ENCODE results near the gene SHISAL2A.
A peak's percentile ranks its signal among the peaks of the same experiment; 100 is the strongest.

The SHISAL2A gene

GRCh38 chr1:52632732-52633290, at the start of gene SHISAL2A:
TSS of gene SHISAL2A (plus strand) at chr1:52633168. CDS start at chr1:52633494, 326 bp downstream.
- peak; percentile 50 for DNase-seq

- DNase-seq = no peak
These were observed 47.5 kb upstream of the SHISAL2A start for GRCh38 chr1:52585474-52585873.

- no peak for DNase-seq
These were observed 44.9 kb upstream of the SHISAL2A start for GRCh38 chr1:52588027-52588426.

- DNase-seq = no peak
These were observed 44.4 kb upstream of the SHISAL2A start for GRCh38 chr1:52588535-52588934.

GRCh38 chr1:52590266-52590665, 42.7 kb upstream of the SHISAL2A start:
- DNase-seq = no peak

GRCh38 chr1:52592637-52593323, 40.2 kb upstream of the SHISAL2A start:
- DNase-seq = no peak

GRCh38 chr1:52593495-52593894, 39.5 kb upstream of the SHISAL2A start:
- no peak for DNase-seq

GRCh38 chr1:52595061-52595460, 37.9 kb upstream of the SHISAL2A start:
- no peak for DNase-seq

GRCh38 chr1:52597912-52598311, 35.1 kb upstream of the SHISAL2A start:
- DNase-seq = no peak

GRCh38 chr1:52598729-52599128, 34.2 kb upstream of the SHISAL2A start:
- DNase-seq = no peak

- DNase-seq = no peak
These were observed 33.7 kb upstream of the SHISAL2A start for GRCh38 chr1:52599236-52599635.

GRCh38 chr1:52600533-52601179, 32.3 kb upstream of the SHISAL2A start:
- DNase-seq = no peak

GRCh38 chr1:52601519-52601918, 31.4 kb upstream of the SHISAL2A start:
- peak; percentile 3 for DNase-seq

GRCh38 chr1:52601991-52602855, 30.7 kb upstream of the SHISAL2A start, which contains the start of gene GPX7:
TSS of gene GPX7 (plus strand) at chr1:52602371. CDS start at chr1:52602410, 39 bp downstream.
- peak; percentile 75 for DNase-seq

GRCh38 chr1:52602856-52603600, 29.9 kb upstream of the SHISAL2A start:
- peak; percentile 47 for DNase-seq

- DNase-seq = no peak
These were observed 29.3 kb upstream of the SHISAL2A start for GRCh38 chr1:52603630-52604029.

- DNase-seq = peak; percentile 17
These were observed 28.8 kb upstream of the SHISAL2A start for GRCh38 chr1:52604063-52604770.

GRCh38 chr1:52613636-52614373, 19.2 kb upstream of the SHISAL2A start:
- DNase-seq = no peak

GRCh38 chr1:52614671-52615070, 18.3 kb upstream of the SHISAL2A start:
- DNase-seq = no peak

GRCh38 chr1:52615489-52616042, 17.4 kb upstream of the SHISAL2A start:
- DNase-seq = no peak

- no peak for DNase-seq
These were observed 11.0 kb upstream of the SHISAL2A start for GRCh38 chr1:52621950-52622349.
